ENCODE measurements around the gene GLUD1.
"Not testable (repeated sequence)": the region's sequence is repeated elsewhere in the genome, so short reads cannot be mapped to it uniquely, and the experiment has no call there.

Gene GLUD1

DNA sequence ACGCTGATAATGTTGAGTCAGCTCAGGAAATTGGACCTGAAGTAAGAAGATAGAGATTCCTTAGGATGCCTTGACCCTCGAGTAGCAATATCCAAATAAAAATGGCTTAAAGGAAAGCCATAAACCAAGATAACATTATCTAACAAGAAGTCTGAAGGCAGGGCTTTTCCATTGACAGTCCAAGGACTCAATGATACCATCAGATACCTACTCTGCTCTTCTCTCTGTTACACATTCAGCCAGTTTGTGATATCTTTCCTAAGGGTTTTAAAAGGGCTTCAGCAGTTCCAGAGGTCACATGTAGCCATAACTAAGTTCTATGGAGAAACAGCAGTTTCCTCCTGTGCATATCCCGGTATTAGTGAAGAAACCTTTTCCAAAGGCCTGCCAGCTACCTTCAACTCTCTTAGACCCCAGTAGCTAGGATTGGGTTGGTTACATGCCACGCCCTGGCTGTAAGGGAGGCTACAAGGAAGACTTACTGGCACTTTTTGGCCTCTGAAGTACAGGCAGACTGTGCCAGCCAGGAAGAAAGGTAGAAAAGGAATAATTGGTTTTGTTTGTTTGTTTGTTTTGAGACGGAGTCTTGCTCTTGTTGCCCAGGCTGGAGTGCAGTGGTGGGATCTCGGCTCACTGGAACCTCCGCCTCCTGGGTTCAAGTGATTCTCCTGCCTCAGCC is 10.9 kb upstream of the GLUD1 start:
- H3K4me3 ChIP-seq (replicated peaks; ENCODE audit: low read depth, low read length): no peak overlapping the region
- no peak for DNase-seq (ENCODE audit: extremely low read depth, low read depth)
- no peak for TF ChIP-seq CTCF (IDR thresholded peaks at IDR 0.05; ENCODE audit: low read depth, low read length, missing control alignments)

DNA sequence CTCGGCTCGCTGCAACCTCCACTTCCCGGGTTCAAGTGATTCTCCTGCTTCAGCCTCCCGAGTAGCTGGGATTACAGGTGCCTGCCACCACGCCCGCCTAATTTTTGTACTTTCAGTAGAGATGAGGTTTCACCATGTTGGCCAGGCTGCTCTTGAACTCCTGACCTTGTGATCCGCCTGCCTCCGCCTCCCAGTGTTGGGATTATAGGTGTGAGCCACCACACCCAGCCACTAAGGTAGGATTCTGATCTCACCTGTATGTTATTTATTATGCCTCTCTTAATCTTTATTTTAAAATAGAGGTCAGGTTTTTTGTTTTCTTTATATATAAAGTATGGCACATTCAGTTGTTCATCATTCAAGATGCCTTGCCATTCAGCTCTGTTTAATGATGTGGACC is 10.1 kb upstream of the GLUD1 start:
- H3K4me3 ChIP-seq (replicated peaks; ENCODE audit: low read depth, low read length); DNase-seq (ENCODE audit: extremely low read depth, low read depth): not testable (repeated sequence)

GRCh38 chr10:87101996-87102395 is 7.4 kb upstream of the GLUD1 start:
- no peak for TF ChIP-seq CTCF (IDR thresholded peaks at IDR 0.05; ENCODE audit: low read depth, low read length, missing control alignments)
- no peak overlapping the region for H3K4me3 ChIP-seq (replicated peaks; ENCODE audit: low read depth, low read length)
- DNase-seq (ENCODE audit: extremely low read depth, low read depth): no peak

- no peak for TF ChIP-seq CTCF (IDR thresholded peaks at IDR 0.05; ENCODE audit: low read depth, low read length, missing control alignments)
- H3K4me3 ChIP-seq (replicated peaks; ENCODE audit: low read depth, low read length): peak overlapping the region; percentile 86
- no peak for DNase-seq (ENCODE audit: extremely low read depth, low read depth)
These were observed 748 bp upstream of the GLUD1 start for GRCh38 chr10:87095236-87095945.

GRCh38 chr10:87093632-87094372 is 841 bp downstream of the GLUD1 start:
- no peak for DNase-seq (ENCODE audit: extremely low read depth, low read depth)
- TF ChIP-seq CTCF (IDR thresholded peaks at IDR 0.05; ENCODE audit: low read depth, low read length, missing control alignments): no peak

DNA sequence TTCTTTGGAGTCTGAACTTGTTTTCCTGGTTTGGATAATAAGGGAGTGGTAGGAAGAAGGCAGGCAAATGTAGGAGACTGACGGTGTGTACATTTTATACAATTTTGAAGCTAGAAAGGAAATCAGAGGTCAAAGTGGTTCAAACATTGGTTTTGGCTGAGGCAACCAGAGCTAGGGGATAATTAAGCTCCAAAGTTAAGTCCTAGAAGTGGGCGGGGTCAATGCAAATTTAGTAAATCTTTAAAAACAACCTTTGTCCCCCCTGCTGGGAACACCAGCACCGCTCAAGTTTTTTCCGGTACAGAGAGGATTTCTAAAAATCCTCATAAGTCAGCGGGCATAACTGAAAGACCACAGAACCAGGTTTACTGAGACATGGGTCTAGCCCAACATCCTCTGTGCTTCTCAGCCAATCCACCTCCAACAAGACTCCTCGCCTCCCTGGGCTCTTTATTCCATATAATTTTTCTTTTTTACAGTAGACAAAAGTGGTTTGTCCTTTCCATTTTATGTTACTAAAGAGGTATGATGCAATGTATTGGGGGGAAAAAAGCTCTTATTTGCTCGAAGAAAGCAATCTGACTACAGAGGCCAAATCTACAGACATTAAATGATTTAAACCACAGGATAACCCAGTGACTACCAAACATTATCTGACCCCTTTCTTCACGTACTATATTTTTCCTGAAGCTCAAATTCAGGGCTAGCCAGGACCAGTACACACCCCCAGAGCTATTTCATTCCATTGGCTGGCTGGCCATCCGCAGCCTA is 1.6 kb downstream of the GLUD1 start:
- peak overlapping the region; percentile 80 for H3K4me3 ChIP-seq (replicated peaks; ENCODE audit: low read depth, low read length)
- no peak for TF ChIP-seq CTCF (IDR thresholded peaks at IDR 0.05; ENCODE audit: low read depth, low read length, missing control alignments)
- no peak for DNase-seq (ENCODE audit: extremely low read depth, low read depth)

More at GRCh38 chr10:87093632-87094372, 841 bp downstream of the GLUD1 start:
- H3K4me3 ChIP-seq (replicated peaks; ENCODE audit: low read depth, low read length): peak overlapping the region; percentile 80
